Measurements from ENCODE around the gene NUP210L. TPM values are rescaled to one million over a fixed set of nuclear protein-coding genes. Genes with fewer than 3 reads are reported as not detected.
"Not testable (repeated sequence)": the region's sequence is repeated elsewhere in the genome, so short reads cannot be mapped to it uniquely, and the experiment has no call there.

NUP210L gene
- total and polyA plus RNA-seq, 2 experiments from 2014 or later, result 0.10 TPM; not detected in 1

DNA sequence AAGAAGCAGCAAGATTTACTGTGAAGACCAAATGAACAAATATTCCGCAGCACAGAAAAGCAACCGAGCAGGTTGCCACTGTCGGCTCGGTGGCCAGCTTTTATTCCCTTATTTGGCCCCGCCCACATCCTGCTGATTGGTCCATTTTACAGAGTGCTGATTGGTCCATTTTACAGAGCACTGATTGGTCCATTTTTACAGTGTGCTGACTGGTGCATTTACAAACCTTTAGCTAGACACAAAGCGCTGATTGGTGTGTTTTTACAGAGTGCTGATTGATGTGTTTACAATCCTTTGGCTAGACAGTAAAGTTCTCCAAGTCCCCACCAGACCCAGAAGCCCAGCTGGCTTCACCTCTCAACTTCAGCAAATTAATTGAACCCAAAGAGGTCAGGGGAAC is 71.8 kb downstream of the NUP210L start:
- not testable (repeated sequence) for H2AFZ ChIP-seq; H3F3A ChIP-seq (replicated peaks; ENCODE audit: low read depth); ATAC-seq; H3K79me2 ChIP-seq (replicated peaks; ENCODE audit: insufficient read depth); H3K4me3 Mint-ChIP-seq; H3K4me3 ChIP-seq; H3K4me1 ChIP-seq (ENCODE audit: insufficient read depth); H3K36me3 ChIP-seq (ENCODE audit: insufficient read depth); H3K27me3 Mint-ChIP-seq (ENCODE audit: insufficient read depth, low read depth, poor library complexity); H3K27me3 ChIP-seq (ENCODE audit: insufficient read depth); H3K27ac Mint-ChIP-seq; DNase-seq (ENCODE audit: low spot score); H3K9me2 ChIP-seq (ENCODE audit: insufficient read depth); H3K4me1 Mint-ChIP-seq; H3K36me3 Mint-ChIP-seq (ENCODE audit: low read depth); H4K20me1 ChIP-seq (replicated peaks; ENCODE audit: insufficient read depth); H3K4me2 ChIP-seq; H3K27ac ChIP-seq (ENCODE audit: low read depth)
- H3K9me3 Mint-ChIP-seq, result peaks cover 33% of the 10 kb centered on the region; the same call in 2 of the 3 replicates

DNA sequence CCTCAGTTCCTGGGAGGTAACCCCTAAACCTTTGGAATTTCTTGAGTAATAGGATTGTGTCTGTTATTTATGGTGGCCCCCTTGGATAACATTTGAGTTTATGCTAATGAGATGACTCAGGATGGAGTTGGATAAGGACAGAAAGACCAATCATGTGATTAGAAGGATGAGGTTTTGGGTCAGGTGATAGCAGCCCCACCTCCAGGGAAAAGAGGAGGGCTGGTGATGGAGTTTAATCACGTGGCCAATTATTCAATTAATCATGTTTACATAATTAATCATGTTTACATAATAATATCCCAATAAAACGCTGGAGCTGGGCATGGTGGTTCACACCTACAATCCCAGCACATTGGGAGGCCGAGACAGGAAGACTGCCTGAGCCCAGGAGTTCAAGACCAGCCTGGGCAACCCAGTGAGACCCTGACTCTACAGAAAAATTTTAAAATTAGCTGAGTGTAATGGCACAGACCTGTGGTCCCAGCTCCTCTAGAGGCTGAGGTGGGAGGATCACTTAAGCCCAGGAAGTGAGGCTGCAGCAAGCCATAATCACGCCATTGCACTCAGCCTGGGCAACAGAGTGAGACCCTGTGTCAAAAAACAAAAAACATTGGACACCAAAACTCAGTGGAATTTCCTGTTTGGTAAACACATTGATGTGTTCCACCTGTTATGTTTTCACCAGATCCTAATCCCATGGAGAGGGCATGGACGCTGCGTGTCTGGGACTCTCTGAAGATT is 73.3 kb downstream of the NUP210L start:
- Mint-ChIP-seq H3K36me3 (ENCODE audit: low read depth) (no peaks in the 10 kb centered on the region; the same call in 2 of the 3 replicates), H3K4me1 (no peaks in the 10 kb centered on the region), H3K27me3 (ENCODE audit: insufficient read depth, low read depth, poor library complexity) (no peaks in the 10 kb centered on the region), H3K4me3 (no peak overlapping the region), H3K27ac (no peak overlapping the region), H3K9me3 (peaks cover 26% of the 10 kb centered on the region; the same call in 2 of the 3 replicates)
- H3K4me2 ChIP-seq, result no peak overlapping the region
- no peaks in the 10 kb centered on the region for H3K9me2 ChIP-seq (ENCODE audit: insufficient read depth)
- H3K4me3 ChIP-seq, result no peak overlapping the region
- H3K79me2 ChIP-seq (replicated peaks; ENCODE audit: insufficient read depth), result no peaks in the 10 kb centered on the region
- H2AFZ ChIP-seq, result no peak overlapping the region
- DNase-seq (ENCODE audit: low spot score) (no peak), ATAC-seq (no peak)
- no peaks in the 10 kb centered on the region for H3K36me3 ChIP-seq (ENCODE audit: insufficient read depth)
- H3K27ac ChIP-seq (ENCODE audit: low read depth), result no peak overlapping the region
- no peaks in the 10 kb centered on the region for H4K20me1 ChIP-seq (replicated peaks; ENCODE audit: insufficient read depth)
- H3K27me3 ChIP-seq (ENCODE audit: insufficient read depth), result no peaks in the 10 kb centered on the region
- H3K4me1 ChIP-seq (ENCODE audit: insufficient read depth), result no peaks in the 10 kb centered on the region
- no peaks in the 10 kb centered on the region for H3F3A ChIP-seq (replicated peaks; ENCODE audit: low read depth)
- TF ChIP-seq, protein P1, sequence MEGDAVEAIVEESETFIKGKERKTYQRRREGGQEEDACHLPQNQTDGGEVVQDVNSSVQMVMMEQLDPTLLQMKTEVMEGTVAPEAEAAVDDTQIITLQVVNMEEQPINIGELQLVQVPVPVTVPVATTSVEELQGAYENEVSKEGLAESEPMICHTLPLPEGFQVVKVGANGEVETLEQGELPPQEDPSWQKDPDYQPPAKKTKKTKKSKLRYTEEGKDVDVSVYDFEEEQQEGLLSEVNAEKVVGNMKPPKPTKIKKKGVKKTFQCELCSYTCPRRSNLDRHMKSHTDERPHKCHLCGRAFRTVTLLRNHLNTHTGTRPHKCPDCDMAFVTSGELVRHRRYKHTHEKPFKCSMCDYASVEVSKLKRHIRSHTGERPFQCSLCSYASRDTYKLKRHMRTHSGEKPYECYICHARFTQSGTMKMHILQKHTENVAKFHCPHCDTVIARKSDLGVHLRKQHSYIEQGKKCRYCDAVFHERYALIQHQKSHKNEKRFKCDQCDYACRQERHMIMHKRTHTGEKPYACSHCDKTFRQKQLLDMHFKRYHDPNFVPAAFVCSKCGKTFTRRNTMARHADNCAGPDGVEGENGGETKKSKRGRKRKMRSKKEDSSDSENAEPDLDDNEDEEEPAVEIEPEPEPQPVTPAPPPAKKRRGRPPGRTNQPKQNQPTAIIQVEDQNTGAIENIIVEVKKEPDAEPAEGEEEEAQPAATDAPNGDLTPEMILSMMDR (conservative IDR thresholded peaks at IDR 0.05; ENCODE audit: low read depth in 2 of 2), result no peak
- TF ChIP-seq CREB1 (CRISPR knock-in tag; IDR thresholded peaks at IDR 0.05; ENCODE audit: low read depth) (no peak), ZNF114 (CRISPR knock-in tag; IDR thresholded peaks at IDR 0.05) (no peak), EZH2phosphoT487 (IDR thresholded peaks at IDR 0.05; ENCODE audit: unreplicated experiment) (no peak), JUNB (IDR thresholded peaks at IDR 0.05; ENCODE audit: unreplicated experiment) (no peak), POLR2AphosphoS5 (IDR thresholded peaks at IDR 0.05; ENCODE audit: low read depth) (no peak), STAT1 (IDR thresholded peaks at IDR 0.05; ENCODE audit: unreplicated experiment) (no peak), EZH2 (IDR thresholded peaks at IDR 0.05; ENCODE audit: low read depth, unreplicated experiment) (no peak), NANOG (IDR thresholded peaks at IDR 0.05; ENCODE audit: borderline replicate concordance) (no peak), ZNF331 (CRISPR knock-in tag; IDR thresholded peaks at IDR 0.05; ENCODE audit: low read depth) (no peak)
- TF ChIP-seq, protein P2, sequence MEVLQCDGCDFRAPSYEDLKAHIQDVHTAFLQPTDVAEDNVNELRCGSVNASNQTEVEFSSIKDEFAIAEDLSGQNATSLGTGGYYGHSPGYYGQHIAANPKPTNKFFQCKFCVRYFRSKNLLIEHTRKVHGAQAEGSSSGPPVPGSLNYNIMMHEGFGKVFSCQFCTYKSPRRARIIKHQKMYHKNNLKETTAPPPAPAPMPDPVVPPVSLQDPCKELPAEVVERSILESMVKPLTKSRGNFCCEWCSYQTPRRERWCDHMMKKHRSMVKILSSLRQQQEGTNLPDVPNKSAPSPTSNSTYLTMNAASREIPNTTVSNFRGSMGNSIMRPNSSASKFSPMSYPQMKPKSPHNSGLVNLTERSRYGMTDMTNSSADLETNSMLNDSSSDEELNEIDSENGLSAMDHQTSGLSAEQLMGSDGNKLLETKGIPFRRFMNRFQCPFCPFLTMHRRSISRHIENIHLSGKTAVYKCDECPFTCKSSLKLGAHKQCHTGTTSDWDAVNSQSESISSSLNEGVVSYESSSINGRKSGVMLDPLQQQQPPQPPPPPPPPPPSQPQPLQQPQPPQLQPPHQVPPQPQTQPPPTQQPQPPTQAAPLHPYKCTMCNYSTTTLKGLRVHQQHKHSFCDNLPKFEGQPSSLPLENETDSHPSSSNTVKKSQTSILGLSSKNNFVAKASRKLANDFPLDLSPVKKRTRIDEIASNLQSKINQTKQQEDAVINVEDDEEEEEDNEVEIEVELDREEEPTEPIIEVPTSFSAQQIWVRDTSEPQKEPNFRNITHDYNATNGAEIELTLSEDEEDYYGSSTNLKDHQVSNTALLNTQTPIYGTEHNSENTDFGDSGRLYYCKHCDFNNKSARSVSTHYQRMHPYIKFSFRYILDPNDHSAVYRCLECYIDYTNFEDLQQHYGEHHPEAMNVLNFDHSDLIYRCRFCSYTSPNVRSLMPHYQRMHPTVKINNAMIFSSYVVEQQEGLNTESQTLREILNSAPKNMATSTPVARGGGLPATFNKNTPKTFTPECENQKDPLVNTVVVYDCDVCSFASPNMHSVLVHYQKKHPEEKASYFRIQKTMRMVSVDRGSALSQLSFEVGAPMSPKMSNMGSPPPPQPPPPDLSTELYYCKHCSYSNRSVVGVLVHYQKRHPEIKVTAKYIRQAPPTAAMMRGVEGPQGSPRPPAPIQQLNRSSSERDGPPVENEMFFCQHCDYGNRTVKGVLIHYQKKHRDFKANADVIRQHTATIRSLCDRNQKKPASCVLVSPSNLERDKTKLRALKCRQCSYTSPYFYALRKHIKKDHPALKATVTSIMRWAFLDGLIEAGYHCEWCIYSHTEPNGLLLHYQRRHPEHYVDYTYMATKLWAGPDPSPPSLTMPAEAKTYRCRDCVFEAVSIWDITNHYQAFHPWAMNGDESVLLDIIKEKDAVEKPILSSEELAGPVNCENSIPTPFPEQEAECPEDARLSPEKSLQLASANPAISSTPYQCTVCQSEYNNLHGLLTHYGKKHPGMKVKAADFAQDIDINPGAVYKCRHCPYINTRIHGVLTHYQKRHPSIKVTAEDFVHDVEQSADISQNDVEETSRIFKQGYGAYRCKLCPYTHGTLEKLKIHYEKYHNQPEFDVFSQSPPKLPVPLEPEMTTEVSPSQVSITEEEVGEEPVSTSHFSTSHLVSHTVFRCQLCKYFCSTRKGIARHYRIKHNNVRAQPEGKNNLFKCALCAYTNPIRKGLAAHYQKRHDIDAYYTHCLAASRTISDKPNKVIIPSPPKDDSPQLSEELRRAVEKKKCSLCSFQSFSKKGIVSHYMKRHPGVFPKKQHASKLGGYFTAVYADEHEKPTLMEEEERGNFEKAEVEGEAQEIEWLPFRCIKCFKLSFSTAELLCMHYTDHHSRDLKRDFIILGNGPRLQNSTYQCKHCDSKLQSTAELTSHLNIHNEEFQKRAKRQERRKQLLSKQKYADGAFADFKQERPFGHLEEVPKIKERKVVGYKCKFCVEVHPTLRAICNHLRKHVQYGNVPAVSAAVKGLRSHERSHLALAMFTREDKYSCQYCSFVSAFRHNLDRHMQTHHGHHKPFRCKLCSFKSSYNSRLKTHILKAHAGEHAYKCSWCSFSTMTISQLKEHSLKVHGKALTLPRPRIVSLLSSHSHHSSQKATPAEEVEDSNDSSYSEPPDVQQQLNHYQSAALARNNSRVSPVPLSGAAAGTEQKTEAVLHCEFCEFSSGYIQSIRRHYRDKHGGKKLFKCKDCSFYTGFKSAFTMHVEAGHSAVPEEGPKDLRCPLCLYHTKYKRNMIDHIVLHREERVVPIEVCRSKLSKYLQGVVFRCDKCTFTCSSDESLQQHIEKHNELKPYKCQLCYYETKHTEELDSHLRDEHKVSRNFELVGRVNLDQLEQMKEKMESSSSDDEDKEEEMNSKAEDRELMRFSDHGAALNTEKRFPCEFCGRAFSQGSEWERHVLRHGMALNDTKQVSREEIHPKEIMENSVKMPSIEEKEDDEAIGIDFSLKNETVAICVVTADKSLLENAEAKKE (CRISPR knock-in tag; IDR thresholded peaks at IDR 0.05), result no peak
- TF ChIP-seq, protein P3, sequence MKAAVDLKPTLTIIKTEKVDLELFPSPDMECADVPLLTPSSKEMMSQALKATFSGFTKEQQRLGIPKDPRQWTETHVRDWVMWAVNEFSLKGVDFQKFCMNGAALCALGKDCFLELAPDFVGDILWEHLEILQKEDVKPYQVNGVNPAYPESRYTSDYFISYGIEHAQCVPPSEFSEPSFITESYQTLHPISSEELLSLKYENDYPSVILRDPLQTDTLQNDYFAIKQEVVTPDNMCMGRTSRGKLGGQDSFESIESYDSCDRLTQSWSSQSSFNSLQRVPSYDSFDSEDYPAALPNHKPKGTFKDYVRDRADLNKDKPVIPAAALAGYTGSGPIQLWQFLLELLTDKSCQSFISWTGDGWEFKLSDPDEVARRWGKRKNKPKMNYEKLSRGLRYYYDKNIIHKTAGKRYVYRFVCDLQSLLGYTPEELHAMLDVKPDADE (IDR thresholded peaks at IDR 0.05), result no peak
